K562 (cell line): ENCODE results near the gene ATM. TPM values are rescaled to one million over a fixed set of nuclear protein-coding genes. Genes with fewer than 3 reads are reported as not detected.

Source experiments
- polyA plus RNA-seq, 8 experiments: library from polyadenylated mRNA; depleted of rRNA in 4 of 8; stranded (reverse) in 5 of 8; unstranded in 3 of 8; fragments of >200 nt; fragmentation: Nextera tagmentation in 2 of 8; fragmentation: Illumina TruSeq in 1 of 8; extraction: Ambion mirVana in 2 of 8; extraction: Trizol in 1 of 8; gene quantifications; 2 replicates each; pipeline versions ENCODE4 v1.2.1 to v1.2.3, GENCODE V29; 2011 to 2014; ENCODE audit warnings: inconsistent platforms in 1 of 8, missing spikeins in 1 of 8
- total RNA-seq, 7 experiments: library from RNA; depleted of rRNA in 6 of 7; stranded (reverse); fragments of >200 nt in 6 of 7; fragmentation: Illumina TruSeq in 2 of 7; extraction: Trizol in 2 of 7; gene quantifications; 2 replicates each; pipeline versions ENCODE4 v1.2.1 to v1.2.3, GENCODE V29; 2011 to 2021; ENCODE audit warnings: low replicate concordance in 1 of 7
- TF ChIP-seq, protein P1 (sequence below), 2 experiments: fragments of 450-650 bp in 1 of 2; sonication (generic) in 1 of 2; formaldehyde crosslinking in 1 of 2; IDR thresholded peaks; 2 replicates each; pipeline versions ENCODE4 v1.7.1 to v1.9.0; 2016 to 2022; ENCODE audit warnings: inconsistent platforms in 1 of 2, mild to moderate bottlenecking in 1 of 2, missing genetic modification reagents in 1 of 2

ATM gene
- total and polyA plus RNA-seq, 9 of the 15 experiments (the other 6 are each of a cell fraction or from before 2014, with no cell fraction given), result 8.3 to 46.8 (median 26.2) TPM

DNA sequence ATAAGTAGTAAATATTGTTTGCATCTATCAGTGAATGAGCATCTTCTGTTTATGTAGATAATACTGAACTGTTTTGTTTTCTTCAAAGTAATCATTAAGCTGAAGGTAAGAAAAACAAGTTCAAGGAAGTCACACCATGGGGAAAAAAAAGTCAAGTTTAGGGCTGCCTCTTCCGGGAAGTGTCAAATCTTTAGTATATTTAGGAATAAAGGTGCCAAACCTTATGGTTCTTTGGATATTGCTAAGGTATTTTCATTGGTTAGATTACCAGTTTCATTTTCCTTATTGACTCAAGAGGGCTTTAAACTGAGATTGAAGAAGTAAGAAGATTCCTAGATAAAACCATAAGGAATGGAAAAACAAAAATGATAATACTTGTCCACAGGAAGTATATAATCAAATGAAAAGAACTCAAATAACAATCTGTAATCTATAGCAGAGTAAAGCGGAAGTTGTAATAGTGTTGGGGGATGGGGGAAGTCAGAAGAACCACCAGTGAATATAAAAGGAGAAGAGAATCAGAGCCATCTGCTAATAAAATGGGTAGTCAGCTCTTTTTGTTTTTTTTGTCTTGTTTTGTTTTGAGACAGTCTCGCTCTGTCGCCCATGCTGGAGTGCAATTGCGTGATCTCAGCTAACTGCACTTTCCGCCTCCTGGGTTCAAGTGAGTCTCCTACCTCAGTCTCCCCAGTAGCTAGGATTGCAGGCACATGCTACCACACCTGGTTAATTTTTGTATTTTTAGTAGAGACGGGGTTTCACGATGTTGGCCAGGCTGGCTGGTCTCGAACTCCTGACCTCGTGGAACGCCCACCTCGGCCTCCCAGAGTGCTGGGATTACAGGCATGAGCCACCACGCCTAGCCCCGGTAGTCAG lies 2.3 kb downstream of the ATM start (continued):
- TF ChIP-seq, protein P1, sequence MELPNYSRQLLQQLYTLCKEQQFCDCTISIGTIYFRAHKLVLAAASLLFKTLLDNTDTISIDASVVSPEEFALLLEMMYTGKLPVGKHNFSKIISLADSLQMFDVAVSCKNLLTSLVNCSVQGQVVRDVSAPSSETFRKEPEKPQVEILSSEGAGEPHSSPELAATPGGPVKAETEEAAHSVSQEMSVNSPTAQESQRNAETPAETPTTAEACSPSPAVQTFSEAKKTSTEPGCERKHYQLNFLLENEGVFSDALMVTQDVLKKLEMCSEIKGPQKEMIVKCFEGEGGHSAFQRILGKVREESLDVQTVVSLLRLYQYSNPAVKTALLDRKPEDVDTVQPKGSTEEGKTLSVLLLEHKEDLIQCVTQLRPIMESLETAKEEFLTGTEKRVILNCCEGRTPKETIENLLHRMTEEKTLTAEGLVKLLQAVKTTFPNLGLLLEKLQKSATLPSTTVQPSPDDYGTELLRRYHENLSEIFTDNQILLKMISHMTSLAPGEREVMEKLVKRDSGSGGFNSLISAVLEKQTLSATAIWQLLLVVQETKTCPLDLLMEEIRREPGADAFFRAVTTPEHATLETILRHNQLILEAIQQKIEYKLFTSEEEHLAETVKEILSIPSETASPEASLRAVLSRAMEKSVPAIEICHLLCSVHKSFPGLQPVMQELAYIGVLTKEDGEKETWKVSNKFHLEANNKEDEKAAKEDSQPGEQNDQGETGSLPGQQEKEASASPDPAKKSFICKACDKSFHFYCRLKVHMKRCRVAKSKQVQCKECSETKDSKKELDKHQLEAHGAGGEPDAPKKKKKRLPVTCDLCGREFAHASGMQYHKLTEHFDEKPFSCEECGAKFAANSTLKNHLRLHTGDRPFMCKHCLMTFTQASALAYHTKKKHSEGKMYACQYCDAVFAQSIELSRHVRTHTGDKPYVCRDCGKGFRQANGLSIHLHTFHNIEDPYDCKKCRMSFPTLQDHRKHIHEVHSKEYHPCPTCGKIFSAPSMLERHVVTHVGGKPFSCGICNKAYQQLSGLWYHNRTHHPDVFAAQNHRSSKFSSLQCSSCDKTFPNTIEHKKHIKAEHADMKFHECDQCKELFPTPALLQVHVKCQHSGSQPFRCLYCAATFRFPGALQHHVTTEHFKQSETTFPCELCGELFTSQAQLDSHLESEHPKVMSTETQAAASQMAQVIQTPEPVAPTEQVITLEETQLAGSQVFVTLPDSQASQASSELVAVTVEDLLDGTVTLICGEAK (IDR thresholded peaks at IDR 0.05), result 0 out of 2 replicates have a peak, but pooled peaks have one; percentile 20
- TF ChIP-seq, protein P1 (CRISPR knock-in tag; IDR thresholded peaks at IDR 0.05), result no peak
